K562 (cell line): ENCODE measurements around the gene SPATA20. TPM values are rescaled to one million over a fixed set of nuclear protein-coding genes. Genes with fewer than 3 reads are reported as not detected.

ENCODE experiments used
- CCNT2 ChIP-seq: IDR thresholded peaks from 2 replicates; pipeline ENCODE4 v1.6.1; 2011; ENCODE audit warnings: borderline replicate concordance, low read depth, mild to moderate bottlenecking, moderate library complexity, mixed read lengths, low read length; ENCODE audit not compliant: insufficient read length; ENCODE audit errors: extremely low read depth
- E2F5 ChIP-seq: sonication (generic); formaldehyde crosslinking; IDR thresholded peaks from 2 replicates; pipeline ENCODE4 v1.8.0; 2022; ENCODE audit warnings: mild to moderate bottlenecking, missing genetic modification reagents
- HDAC3 ChIP-seq: fragments of 450-650 bp; IDR thresholded peaks from 2 replicates; pipeline ENCODE4 v1.6.1; 2018; ENCODE audit warnings: borderline replicate concordance, mild to moderate bottlenecking, moderate library complexity; ENCODE audit not compliant: partially characterized antibody
- HNRNPK ChIP-seq: fragments of 200-400 bp; formaldehyde crosslinking; IDR thresholded peaks from one replicate; pipeline ENCODE4 v1.6.1; 2018; ENCODE audit warnings: mild to moderate bottlenecking, low read depth, low read length; ENCODE audit not compliant: poor library complexity, severe bottlenecking
- JUN ChIP-seq, 2 experiments: sonication (generic) in 1 of 2; formaldehyde crosslinking in 1 of 2; IDR thresholded peaks; 2 replicates each; pipeline versions ENCODE4 v1.6.1 to v1.8.0; 2012 to 2022; ENCODE audit warnings: borderline replicate concordance in 2 of 2, mild to moderate bottlenecking in 2 of 2, improper control_type of control experiment in 1 of 2, low read depth in 1 of 2, low read length in 1 of 2, missing genetic modification reagents in 1 of 2
- MEF2A ChIP-seq: IDR thresholded peaks from 2 replicates; pipeline ENCODE4 v1.6.1; 2011; ENCODE audit warnings: low read depth, mild to moderate bottlenecking, low read length, moderate library complexity; ENCODE audit not compliant: control insufficient read depth
- MYC ChIP-seq, 2 experiments: fragments of 250-450 bp in 1 of 2; sonication (Bioruptor Pico) in 1 of 2; IDR thresholded peaks; 2 replicates each; pipeline versions ENCODE4 v1.5.1 to v1.6.1; 2012 to 2021; ENCODE audit warnings: low read depth in 2 of 2, borderline replicate concordance in 1 of 2, improper control_type of control experiment in 1 of 2, low read length in 1 of 2, mild to moderate bottlenecking in 1 of 2, moderate library complexity in 1 of 2
- POLR3G ChIP-seq: IDR thresholded peaks from 2 replicates; pipeline ENCODE4 v1.6.1; 2011; ENCODE audit not compliant: insufficient read length, insufficient replicate concordance; ENCODE audit errors: extremely low read depth
- RCOR1 ChIP-seq, 2 experiments: IDR thresholded peaks; 2 replicates each; pipeline ENCODE4 v1.6.1; 2012; ENCODE audit warnings: low read depth in 2 of 2, low read length in 2 of 2, borderline replicate concordance in 1 of 2, improper control_type of control experiment in 1 of 2
- RNF2 ChIP-seq: sonication (generic); IDR thresholded peaks from 2 replicates; pipeline ENCODE4 v1.6.1; 2016
- SAFB ChIP-seq: fragments of 200-400 bp; formaldehyde crosslinking; IDR thresholded peaks from 2 replicates; pipeline ENCODE4 v1.6.1; 2017; ENCODE audit warnings: low read depth, low read length, borderline replicate concordance
- ZNF124 ChIP-seq: sonication (generic); formaldehyde crosslinking; IDR thresholded peaks from 2 replicates; pipeline ENCODE4 v1.8.1; 2022; ENCODE audit warnings: missing genetic modification reagents
- ZNF263 ChIP-seq: sonication (generic); formaldehyde crosslinking; IDR thresholded peaks from 2 replicates; pipeline ENCODE4 v1.8.0; 2022; ENCODE audit warnings: mild to moderate bottlenecking, missing genetic modification reagents, borderline replicate concordance
- ZNF384 ChIP-seq: IDR thresholded peaks from 2 replicates; pipeline ENCODE4 v1.6.1; 2012; ENCODE audit warnings: low read depth, low read length, improper control_type of control experiment
- ZNF431 ChIP-seq: sonication (generic); formaldehyde crosslinking; IDR thresholded peaks from 2 replicates; pipeline ENCODE4 v1.8.0; 2022; ENCODE audit warnings: mild to moderate bottlenecking, missing genetic modification reagents
- ZNF444 ChIP-seq: fragments of 250-450 bp; sonication (Bioruptor Pico); IDR thresholded peaks from 2 replicates; pipeline ENCODE4 v1.4.0; 2020; ENCODE audit warnings: mild to moderate bottlenecking, moderate library complexity
- ZNF766 ChIP-seq: fragments of 200-800 bp; sonication (Bioruptor generic); conservative IDR thresholded peaks from 2 replicates; pipeline ENCODE4 v1.6.1; 2016; ENCODE audit warnings: missing genetic modification characterization, missing compliant biosample characterization
- polyA plus RNA-seq, 8 experiments: library from polyadenylated mRNA; depleted of rRNA in 4 of 8; stranded (reverse) in 5 of 8; unstranded in 3 of 8; fragments of >200 nt; fragmentation: Nextera tagmentation in 2 of 8; fragmentation: Illumina TruSeq in 1 of 8; extraction: Ambion mirVana in 2 of 8; extraction: Trizol in 1 of 8; gene quantifications; 2 replicates each; pipeline versions ENCODE4 v1.2.1 to v1.2.3, GENCODE V29; 2011 to 2014; ENCODE audit warnings: inconsistent platforms in 1 of 8, missing spikeins in 1 of 8
- total RNA-seq, 7 experiments: library from RNA; depleted of rRNA in 6 of 7; stranded (reverse); fragments of >200 nt in 6 of 7; fragmentation: Illumina TruSeq in 2 of 7; extraction: Trizol in 2 of 7; gene quantifications; 2 replicates each; pipeline versions ENCODE4 v1.2.1 to v1.2.3, GENCODE V29; 2011 to 2021; ENCODE audit warnings: low replicate concordance in 1 of 7
- TF ChIP-seq, protein P1 (sequence below): fragments of 450-650 bp; IDR thresholded peaks from 2 replicates; pipeline ENCODE4 v1.6.1; 2018; ENCODE audit warnings: mild to moderate bottlenecking, low read depth; ENCODE audit not compliant: partially characterized antibody
- TF ChIP-seq, protein P2 (sequence below): fragments of 450-650 bp; conservative IDR thresholded peaks from 2 replicates; pipeline ENCODE4 v1.6.1; 2016; ENCODE audit warnings: missing genetic modification characterization, low read depth, mild to moderate bottlenecking, missing compliant biosample characterization, moderate library complexity
- TF ChIP-seq, protein P3 (sequence below): fragments of 250-450 bp; sonication (Bioruptor Pico); IDR thresholded peaks from 2 replicates; pipeline ENCODE4 v1.8.0; 2022; ENCODE audit warnings: inconsistent platforms

The SPATA20 gene
- total and polyA plus RNA-seq, 9 of the 15 experiments (the other 6 are each of a cell fraction or from before 2014, with no cell fraction given), result 0.08 to 4.0 (median 1.5) TPM

DNA sequence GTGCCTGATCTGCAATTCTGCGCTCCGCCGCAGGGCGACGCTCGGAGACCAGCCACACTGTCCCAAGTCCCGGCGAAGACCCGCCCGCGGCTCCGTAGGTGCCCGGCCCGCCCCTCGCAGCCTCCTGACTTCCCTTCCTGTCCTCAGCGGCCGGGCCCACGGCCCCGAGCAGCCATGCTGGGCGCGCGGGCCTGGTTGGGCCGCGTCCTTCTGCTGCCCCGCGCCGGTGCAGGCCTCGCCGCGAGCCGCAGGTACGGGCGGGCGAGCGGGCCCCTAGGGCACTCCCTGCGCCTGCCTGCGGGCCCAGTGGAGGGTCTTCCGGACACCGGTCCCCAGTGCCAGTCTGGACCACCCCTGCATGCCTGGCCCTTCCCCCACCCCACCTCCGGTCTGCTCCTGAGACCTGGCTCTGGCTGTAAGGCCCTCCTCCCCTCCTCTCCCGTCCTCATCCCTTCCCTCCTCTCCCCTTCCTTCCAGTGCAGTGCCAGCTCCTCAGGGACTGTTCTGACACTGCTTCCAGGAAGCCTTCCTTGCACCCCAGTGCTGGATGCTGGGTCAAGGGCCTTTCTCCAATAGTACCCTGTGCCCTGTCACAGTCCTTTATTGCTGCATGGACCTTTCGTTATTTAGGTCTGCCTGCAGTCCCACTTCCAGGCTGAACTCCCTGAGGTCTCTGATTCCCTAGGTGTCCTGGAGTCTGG is at the start of gene SPATA20 (continued):
- TF ChIP-seq, protein P1, sequence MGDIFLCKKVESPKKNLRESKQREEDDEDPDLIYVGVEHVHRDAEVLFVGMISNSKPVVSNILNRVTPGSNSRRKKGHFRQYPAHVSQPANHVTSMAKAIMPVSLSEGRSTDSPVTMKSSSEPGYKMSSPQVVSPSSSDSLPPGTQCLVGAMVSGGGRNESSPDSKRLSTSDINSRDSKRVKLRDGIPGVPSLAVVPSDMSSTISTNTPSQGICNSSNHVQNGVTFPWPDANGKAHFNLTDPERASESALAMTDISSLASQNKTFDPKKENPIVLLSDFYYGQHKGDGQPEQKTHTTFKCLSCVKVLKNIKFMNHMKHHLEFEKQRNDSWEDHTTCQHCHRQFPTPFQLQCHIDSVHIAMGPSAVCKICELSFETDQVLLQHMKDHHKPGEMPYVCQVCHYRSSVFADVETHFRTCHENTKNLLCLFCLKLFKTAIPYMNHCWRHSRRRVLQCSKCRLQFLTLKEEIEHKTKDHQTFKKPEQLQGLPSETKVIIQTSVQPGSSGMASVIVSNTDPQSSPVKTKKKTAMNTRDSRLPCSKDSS, result no peak
- TF ChIP-seq POLR3G (no peak), MEF2A (no peak), HNRNPK (no peak), ZNF431 (no peak), E2F5 (CRISPR knock-in tag) (no peak), MYC (IDR thresholded peaks at IDR 0.05; ENCODE audit: low read depth, low read length) (peak; percentile 41), MYC (CRISPR knock-in tag; IDR thresholded peaks at IDR 0.05; ENCODE audit: borderline replicate concordance, low read depth) (no peak), SAFB (no peak), ZNF263 (CRISPR knock-in tag) (peak; percentile 78; the same call in 1 of the 2 replicates), RNF2 (no peak), HDAC3 (no peak), RCOR1 (IDR thresholded peaks at IDR 0.05; ENCODE audit: borderline replicate concordance in 1 of 2, low read depth in 2 of 2, low read length in 2 of 2) (no peak), JUN (IDR thresholded peaks at IDR 0.05; ENCODE audit: borderline replicate concordance, low read depth, low read length) (0 out of 2 replicates have a peak, but pooled peaks have one; percentile 8), JUN (CRISPR knock-in tag; IDR thresholded peaks at IDR 0.05; ENCODE audit: borderline replicate concordance) (0 out of 2 replicates have a peak, but pooled peaks have one; percentile 70), ZNF766 (CRISPR knock-in tag) (no peak), ZNF124 (CRISPR knock-in tag) (no peak), ZNF384 (no peak), CCNT2 (peak; percentile 35), ZNF444 (CRISPR knock-in tag) (no peak)
- TF ChIP-seq, protein P2, sequence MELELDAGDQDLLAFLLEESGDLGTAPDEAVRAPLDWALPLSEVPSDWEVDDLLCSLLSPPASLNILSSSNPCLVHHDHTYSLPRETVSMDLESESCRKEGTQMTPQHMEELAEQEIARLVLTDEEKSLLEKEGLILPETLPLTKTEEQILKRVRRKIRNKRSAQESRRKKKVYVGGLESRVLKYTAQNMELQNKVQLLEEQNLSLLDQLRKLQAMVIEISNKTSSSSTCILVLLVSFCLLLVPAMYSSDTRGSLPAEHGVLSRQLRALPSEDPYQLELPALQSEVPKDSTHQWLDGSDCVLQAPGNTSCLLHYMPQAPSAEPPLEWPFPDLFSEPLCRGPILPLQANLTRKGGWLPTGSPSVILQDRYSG (tag), result no peak
- TF ChIP-seq, protein P3, sequence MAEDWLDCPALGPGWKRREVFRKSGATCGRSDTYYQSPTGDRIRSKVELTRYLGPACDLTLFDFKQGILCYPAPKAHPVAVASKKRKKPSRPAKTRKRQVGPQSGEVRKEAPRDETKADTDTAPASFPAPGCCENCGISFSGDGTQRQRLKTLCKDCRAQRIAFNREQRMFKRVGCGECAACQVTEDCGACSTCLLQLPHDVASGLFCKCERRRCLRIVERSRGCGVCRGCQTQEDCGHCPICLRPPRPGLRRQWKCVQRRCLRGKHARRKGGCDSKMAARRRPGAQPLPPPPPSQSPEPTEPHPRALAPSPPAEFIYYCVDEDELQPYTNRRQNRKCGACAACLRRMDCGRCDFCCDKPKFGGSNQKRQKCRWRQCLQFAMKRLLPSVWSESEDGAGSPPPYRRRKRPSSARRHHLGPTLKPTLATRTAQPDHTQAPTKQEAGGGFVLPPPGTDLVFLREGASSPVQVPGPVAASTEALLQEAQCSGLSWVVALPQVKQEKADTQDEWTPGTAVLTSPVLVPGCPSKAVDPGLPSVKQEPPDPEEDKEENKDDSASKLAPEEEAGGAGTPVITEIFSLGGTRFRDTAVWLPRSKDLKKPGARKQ (CRISPR knock-in tag), result 0 out of 2 replicates have a peak, but pooled peaks have one; percentile 39
